Ascending aorta (tissue), 2 donors: ENCODE data around the gene PLEKHA3. TPM values are rescaled to one million over a fixed set of nuclear protein-coding genes. Genes with fewer than 3 reads are reported as not detected.
"Not testable (repeated sequence)": the region's sequence is repeated elsewhere in the genome, so short reads cannot be mapped to it uniquely, and the experiment has no call there.

Experiments used
- DNase-seq, 2 donors: peaks; one replicate each; pipeline ENCODE4 v3.0.0-alpha.2; 2019; ENCODE audit warnings: low spot score in 2 of 2
- H3K27ac ChIP-seq, 2 donors: fragments of 200-600 bp; sonication (generic); one replicate each; pipeline ENCODE4 v1.5.1; 2016 to 2017; ENCODE audit warnings: mild to moderate bottlenecking in 1 of 2
- H3K27me3 ChIP-seq: fragments of 200-600 bp; sonication (generic); one replicate; pipeline ENCODE4 v1.5.1; 2017
- H3K36me3 ChIP-seq, 2 donors: fragments of 200-600 bp; sonication (generic); one replicate each; pipeline ENCODE4 v1.5.1; 2016
- H3K4me1 ChIP-seq, 2 donors: fragments of 200-600 bp; sonication (generic); one replicate each; pipeline ENCODE4 v1.5.1; 2016 to 2017; ENCODE audit warnings: mild to moderate bottlenecking in 1 of 2
- H3K4me3 ChIP-seq, 2 donors: fragments of 200-600 bp; sonication (generic); one replicate each; pipeline ENCODE4 v1.5.1; 2016 to 2017; ENCODE audit warnings: mild to moderate bottlenecking in 1 of 2
- H3K9me3 ChIP-seq, 2 donors: fragments of 200-600 bp; sonication (generic); one replicate each; pipeline ENCODE4 v1.5.1; 2016
- CTCF ChIP-seq, 3 experiments: fragments of 200-600 bp in 2 of 3; fragments of 450-650 bp in 1 of 3; sonication (generic) in 2 of 3; IDR thresholded peaks; one replicate each; pipeline ENCODE4 v1.5.1; 2016 to 2019; ENCODE audit warnings: antibody characterized with exemption in 3 of 3, mild to moderate bottlenecking in 1 of 3, moderate library complexity in 1 of 3
- intact Hi-C: fragments of 100-400 bp; cut with DNase I; formaldehyde crosslinking; loops from one replicate; pipeline ENCODE4 v1.15.1; 2023
- total RNA-seq: library from RNA; depleted of rRNA; stranded (reverse); fragments of >200 nt; gene quantifications from one replicate; pipeline ENCODE4 v1.1.0, GENCODE V29; 2016

The PLEKHA3 gene
- total RNA-seq, 1 donor from 2014 or later: 4.8 TPM

GRCh38 chr2:178514664-178515063 is 34.4 kb downstream of the PLEKHA3 start:
- Histone ChIP-seq H3K27ac (no peak overlapping the region), H3K4me1 (no peaks in the 10 kb centered on the region), H3K4me3 (no peak overlapping the region), H3K27me3 (no peaks in the 10 kb centered on the region), H3K9me3 (no peaks in the 10 kb centered on the region), H3K36me3 (peaks cover 3 to 37% of the 10 kb centered on the region in 2 donors)
- no peak for TF ChIP-seq CTCF (IDR thresholded peaks at IDR 0.05)
- intact Hi-C loops: no loop called here
- no peak for DNase-seq

- no peak for TF ChIP-seq CTCF (IDR thresholded peaks at IDR 0.05)
- Histone ChIP-seq H3K4me3 (no peak overlapping the region), H3K27me3 (no peaks in the 10 kb centered on the region), H3K4me1 (no peaks in the 10 kb centered on the region), H3K27ac (no peak overlapping the region), H3K9me3 (no peaks in the 10 kb centered on the region), H3K36me3 (peaks cover 0 to 25% of the 10 kb centered on the region in 2 donors)
- intact Hi-C loops: no loop called here
- no peak for DNase-seq
Observed at GRCh38 chr2:178517496-178517895, 37.2 kb downstream of the PLEKHA3 start.

GRCh38 chr2:178521304-178522150 is 41.3 kb downstream of the PLEKHA3 start:
- Histone ChIP-seq H3K36me3 (peaks cover 0 to 16% of the 10 kb centered on the region in 2 donors), H3K27ac (no peak overlapping the region), H3K9me3 (no peaks in the 10 kb centered on the region), H3K27me3 (no peaks in the 10 kb centered on the region), H3K4me3 (no peak overlapping the region), H3K4me1 (peaks cover 0 to 6% of the 10 kb centered on the region in 2 donors)
- TF ChIP-seq CTCF (IDR thresholded peaks at IDR 0.05): no peak
- intact Hi-C loops: loop anchor here (5.0 kb wide), 1 partner anchor 39 kb away; the partner anchor contains the start of gene PLEKHA3
- DNase-seq: no peak

GRCh38 chr2:178522950-178523595 is 42.8 kb downstream of the PLEKHA3 start:
- Histone ChIP-seq H3K27ac (peak overlapping the region; percentile 60 to 71), H3K9me3 (no peaks in the 10 kb centered on the region), H3K36me3 (peaks cover 0 to 10% of the 10 kb centered on the region in 2 donors), H3K4me3 (peak overlapping the region; percentile 67 to 76), H3K4me1 (peaks cover 0 to 6% of the 10 kb centered on the region in 2 donors), H3K27me3 (no peaks in the 10 kb centered on the region)
- intact Hi-C loops: loop anchor here (1.0 to 5.0 kb wide), 2 partner anchors 41 to 72 kb away; partner anchors contain the start of genes PJVK, PLEKHA3 and PRKRA
- DNase-seq: peak; percentile 55 to 92
- peak; percentile 59 to 82 (median 74) for TF ChIP-seq CTCF (IDR thresholded peaks at IDR 0.05)

- peak overlapping the region; percentile 67 to 76 for H3K4me3 ChIP-seq
- H3K9me3 ChIP-seq: no peaks in the 10 kb centered on the region
- peaks cover 0 to 6% of the 10 kb centered on the region in 2 donors for H3K4me1 ChIP-seq
- peak overlapping the region; percentile 60 to 71 for H3K27ac ChIP-seq
- intact Hi-C loops: loop anchor here (1.0 to 5.0 kb wide), 2 partner anchors 41 to 72 kb away; partner anchors contain the start of genes PJVK, PLEKHA3 and PRKRA
- no peak for TF ChIP-seq CTCF (IDR thresholded peaks at IDR 0.05)
- peaks cover 0 to 4% of the 10 kb centered on the region in 2 donors for H3K36me3 ChIP-seq
- no peak for DNase-seq
- no peaks in the 10 kb centered on the region for H3K27me3 ChIP-seq
Observed at GRCh38 chr2:178523596-178524134, 43.4 kb downstream of the PLEKHA3 start.

- H3K27me3 ChIP-seq, H3K9me3 ChIP-seq, H3K4me1 ChIP-seq, DNase-seq, H3K27ac ChIP-seq, intact Hi-C loops, H3K4me3 ChIP-seq, H3K36me3 ChIP-seq: not testable (repeated sequence)
Observed at GRCh38 chr2:178525010-178525409, 44.8 kb downstream of the PLEKHA3 start.

GRCh38 chr2:178525460-178525859 is 45.2 kb downstream of the PLEKHA3 start:
- intact Hi-C loops, DNase-seq, H3K27ac ChIP-seq, H3K4me1 ChIP-seq, H3K36me3 ChIP-seq, H3K27me3 ChIP-seq, H3K4me3 ChIP-seq, H3K9me3 ChIP-seq: not testable (repeated sequence)
